Uterus (tissue), 4 donors: Measurements from ENCODE around the gene TAMM41. TPM values are rescaled to one million over a fixed set of nuclear protein-coding genes. Genes with fewer than 3 reads are reported as not detected.

ENCODE experiments used
- DNase-seq, 2 donors: peaks; one replicate each; pipeline ENCODE4 v3.0.0-alpha.2; 2019 to 2020
- H3K27ac ChIP-seq, 2 donors: fragments of 200-600 bp; sonication (generic); 1 replicate in 1 of 2; 2 replicates in 1 of 2; pipeline ENCODE4 v1.5.1; 2016 to 2018
- H3K27me3 ChIP-seq, 2 donors: fragments of 200-600 bp; sonication (generic); one replicate each; pipeline ENCODE4 v1.5.1; 2018 to 2019; ENCODE audit warnings: control low read depth in 1 of 2
- H3K36me3 ChIP-seq, 2 donors: fragments of 200-600 bp; sonication (generic); one replicate each; pipeline ENCODE4 v1.5.1; 2019; ENCODE audit warnings: control low read depth in 1 of 2
- H3K4me1 ChIP-seq, 2 donors: fragments of 200-600 bp; sonication (generic); one replicate each; pipeline ENCODE4 v1.5.1; 2018 to 2019; ENCODE audit warnings: control low read depth in 1 of 2
- H3K4me3 ChIP-seq, 2 donors: fragments of 200-600 bp; sonication (generic); 1 replicate in 1 of 2; 2 replicates in 1 of 2; pipeline ENCODE4 v1.5.1; 2018 to 2019; ENCODE audit warnings: mild to moderate bottlenecking in 1 of 2
- H3K9me3 ChIP-seq, 2 donors: fragments of 200-600 bp; sonication (generic); one replicate each; pipeline ENCODE4 v1.5.1; 2019; ENCODE audit warnings: control low read depth in 1 of 2
- CTCF ChIP-seq, 4 experiments: fragments of 200-600 bp in 2 of 4; fragments of 450-650 bp in 2 of 4; sonication (generic) in 2 of 4; IDR thresholded peaks; one replicate each; pipeline ENCODE4 v1.5.1; 2016 to 2019; ENCODE audit warnings: antibody characterized with exemption in 4 of 4, mild to moderate bottlenecking in 2 of 4, moderate library complexity in 1 of 4
- POLR2A ChIP-seq, 2 donors: fragments of 450-650 bp; IDR thresholded peaks; one replicate each; pipeline ENCODE4 v1.6.1; 2016; ENCODE audit warnings: antibody characterized with exemption in 2 of 2, mild to moderate bottlenecking in 1 of 2, moderate library complexity in 1 of 2
- intact Hi-C: fragments of 100-400 bp; cut with DNase I; formaldehyde crosslinking; loops from one replicate; pipeline ENCODE4 v1.15.1; 2023; ENCODE audit warnings: low total_unique reads
- total RNA-seq, 4 donors: library from RNA; depleted of rRNA in 3 of 4; stranded (reverse); fragments of >200 nt in 3 of 4; gene quantifications; one replicate each; pipeline versions ENCODE4 v1.1.0 to v1.2.4, GENCODE V29; 2014 to 2023
- donor health status: DM: yes; HTN: yes; CAD: no.

TAMM41 gene
- total RNA-seq, 4 donors from 2014 or later, result 4.9 to 34.6 (median 25.6) TPM

- Histone ChIP-seq H3K4me3 (no peak overlapping the region), H3K36me3 (no peaks in the 10 kb centered on the region), H3K4me1 (no peaks in the 10 kb centered on the region), H3K27ac (no peak overlapping the region), H3K27me3 (no peaks in the 10 kb centered on the region), H3K9me3 (no peaks in the 10 kb centered on the region)
- TF ChIP-seq CTCF (IDR thresholded peaks at IDR 0.05) (no peak), POLR2A (IDR thresholded peaks at IDR 0.05) (no peak)
- intact Hi-C loops, result no loop called here
- DNase-seq, result no peak
Observed at GRCh38 chr3:11853450-11853849, 6.8 kb upstream of the TAMM41 start.

- TF ChIP-seq POLR2A (IDR thresholded peaks at IDR 0.05) (no peak), CTCF (IDR thresholded peaks at IDR 0.05) (no peak)
- Histone ChIP-seq H3K9me3 (no peaks in the 10 kb centered on the region), H3K4me1 (no peaks in the 10 kb centered on the region), H3K27me3 (no peaks in the 10 kb centered on the region), H3K4me3 (no peak overlapping the region), H3K36me3 (no peaks in the 10 kb centered on the region), H3K27ac (no peak overlapping the region)
- no peak for DNase-seq
- intact Hi-C loops, result no loop called here
Observed at GRCh38 chr3:11850003-11850402, 3.3 kb upstream of the TAMM41 start.

- H3K36me3 ChIP-seq, result no peaks in the 10 kb centered on the region
- DNase-seq, result no peak
- H3K27me3 ChIP-seq, result no peaks in the 10 kb centered on the region
- H3K27ac ChIP-seq, result peak overlapping the region; percentile 84 to 88
- TF ChIP-seq POLR2A (IDR thresholded peaks at IDR 0.05), result no peak
- no peak for TF ChIP-seq CTCF (IDR thresholded peaks at IDR 0.05)
- H3K4me3 ChIP-seq, result peak overlapping the region in 1 of 2 donors; percentile 83
- intact Hi-C loops, result no loop called here
- H3K4me1 ChIP-seq, result no peaks in the 10 kb centered on the region
- no peaks in the 10 kb centered on the region for H3K9me3 ChIP-seq
Observed at GRCh38 chr3:11847607-11848006, 922 bp upstream of the TAMM41 start.

DNA sequence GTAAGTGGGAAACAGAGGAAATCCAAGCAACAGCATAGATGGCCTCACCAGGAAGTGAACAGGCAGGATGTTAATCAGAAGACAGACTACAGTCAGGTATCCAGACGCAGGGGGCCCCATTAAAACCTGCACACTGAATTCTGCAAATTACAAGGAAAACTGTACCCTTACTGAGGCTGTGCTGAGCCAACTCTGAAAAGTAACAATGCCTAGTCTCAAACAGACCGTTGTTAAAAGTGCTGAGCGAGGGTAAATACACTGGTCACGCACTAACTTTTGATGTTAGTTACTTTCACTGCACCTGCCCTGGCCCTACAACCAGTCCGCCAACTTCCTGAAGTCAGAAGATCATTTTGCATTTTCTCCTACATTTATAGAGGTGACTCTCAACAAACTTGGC lies 1.0 kb downstream of the TAMM41 start:
- Histone ChIP-seq H3K4me3 (peak overlapping the region; percentile 59 to 83), H3K36me3 (no peaks in the 10 kb centered on the region), H3K27me3 (no peaks in the 10 kb centered on the region), H3K4me1 (no peaks in the 10 kb centered on the region), H3K27ac (peak overlapping the region; percentile 84 to 88), H3K9me3 (no peaks in the 10 kb centered on the region)
- intact Hi-C loops, result no loop called here
- no peak for DNase-seq
- TF ChIP-seq CTCF (IDR thresholded peaks at IDR 0.05) (no peak), POLR2A (IDR thresholded peaks at IDR 0.05) (no peak)

- Histone ChIP-seq H3K4me3 (no peak overlapping the region), H3K27ac (no peak overlapping the region), H3K27me3 (no peaks in the 10 kb centered on the region), H3K4me1 (no peaks in the 10 kb centered on the region), H3K9me3 (no peaks in the 10 kb centered on the region), H3K36me3 (no peaks in the 10 kb centered on the region)
- DNase-seq, result no peak
- no peak for TF ChIP-seq POLR2A (IDR thresholded peaks at IDR 0.05)
- no peak for TF ChIP-seq CTCF (IDR thresholded peaks at IDR 0.05)
- intact Hi-C loops, result no loop called here
Observed at GRCh38 chr3:11844891-11845290, 1.8 kb downstream of the TAMM41 start.
